WERI-Rb-1 (cell line): ENCODE results near the gene TRIO.

Experiments
- DNase-seq: peaks from one replicate; pipeline ENCODE4 v3.0.0-alpha.2; 2020
- H3K27ac ChIP-seq: fragments of 250-450 bp; sonication (Bioruptor Pico); 2 replicates; pipeline ENCODE4 v1.5.1; 2020; ENCODE audit warnings: mild to moderate bottlenecking, moderate library complexity
- H3K27me3 ChIP-seq: fragments of 250-450 bp; sonication (Bioruptor Pico); 2 replicates; pipeline ENCODE4 v1.5.1; 2021; ENCODE audit warnings: mild to moderate bottlenecking, low read depth, moderate library complexity; ENCODE audit not compliant: insufficient read depth, severe bottlenecking
- H3K36me3 ChIP-seq: fragments of 250-450 bp; sonication (Bioruptor Pico); 2 replicates; pipeline ENCODE4 v1.5.1; 2020; ENCODE audit warnings: mild to moderate bottlenecking, moderate library complexity
- H3K4me3 ChIP-seq: 2 replicates; pipeline ENCODE4 v1.5.1; 2011; ENCODE audit warnings: low read depth, mild to moderate bottlenecking, control low read depth, low read length
- H3K9me3 ChIP-seq: fragments of 250-450 bp; sonication (Bioruptor Pico); 2 replicates; pipeline ENCODE4 v1.5.1; 2021; ENCODE audit warnings: mild to moderate bottlenecking, moderate library complexity; ENCODE audit not compliant: severe bottlenecking
- TF ChIP-seq, protein P1 (sequence below): IDR thresholded peaks from 2 replicates; pipeline ENCODE4 v1.5.1; 2011; ENCODE audit warnings: low read depth, mild to moderate bottlenecking, control low read depth, inconsistent platforms, low read length

TRIO gene

DNA sequence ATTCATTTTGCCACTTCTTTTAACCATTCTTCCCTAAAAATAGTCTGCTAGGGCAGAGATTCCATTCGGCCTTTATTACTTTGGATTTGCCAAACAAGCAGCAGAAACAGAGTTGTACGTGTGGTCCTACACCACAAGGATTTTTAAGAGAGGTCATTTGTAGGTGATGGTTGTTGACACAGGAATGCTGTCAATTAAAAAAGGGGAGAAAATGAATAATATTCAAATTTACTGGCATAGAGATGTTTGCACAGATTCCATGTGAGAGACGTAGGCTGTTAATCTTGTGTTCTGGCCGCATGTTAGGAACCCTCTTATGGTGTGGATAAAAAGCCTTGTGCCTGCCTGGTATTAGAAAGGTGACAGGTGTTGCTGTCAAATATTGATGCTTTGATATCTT is 34.9 kb downstream of the TRIO start:
- Histone ChIP-seq H3K27ac (no peak overlapping the region), H3K9me3 (no peaks in the 10 kb centered on the region), H3K4me3 (no peak overlapping the region), H3K36me3 (no peaks in the 10 kb centered on the region), H3K27me3 (no peaks in the 10 kb centered on the region)
- TF ChIP-seq, protein P1, sequence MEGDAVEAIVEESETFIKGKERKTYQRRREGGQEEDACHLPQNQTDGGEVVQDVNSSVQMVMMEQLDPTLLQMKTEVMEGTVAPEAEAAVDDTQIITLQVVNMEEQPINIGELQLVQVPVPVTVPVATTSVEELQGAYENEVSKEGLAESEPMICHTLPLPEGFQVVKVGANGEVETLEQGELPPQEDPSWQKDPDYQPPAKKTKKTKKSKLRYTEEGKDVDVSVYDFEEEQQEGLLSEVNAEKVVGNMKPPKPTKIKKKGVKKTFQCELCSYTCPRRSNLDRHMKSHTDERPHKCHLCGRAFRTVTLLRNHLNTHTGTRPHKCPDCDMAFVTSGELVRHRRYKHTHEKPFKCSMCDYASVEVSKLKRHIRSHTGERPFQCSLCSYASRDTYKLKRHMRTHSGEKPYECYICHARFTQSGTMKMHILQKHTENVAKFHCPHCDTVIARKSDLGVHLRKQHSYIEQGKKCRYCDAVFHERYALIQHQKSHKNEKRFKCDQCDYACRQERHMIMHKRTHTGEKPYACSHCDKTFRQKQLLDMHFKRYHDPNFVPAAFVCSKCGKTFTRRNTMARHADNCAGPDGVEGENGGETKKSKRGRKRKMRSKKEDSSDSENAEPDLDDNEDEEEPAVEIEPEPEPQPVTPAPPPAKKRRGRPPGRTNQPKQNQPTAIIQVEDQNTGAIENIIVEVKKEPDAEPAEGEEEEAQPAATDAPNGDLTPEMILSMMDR: no peak
- no peak for DNase-seq

DNA sequence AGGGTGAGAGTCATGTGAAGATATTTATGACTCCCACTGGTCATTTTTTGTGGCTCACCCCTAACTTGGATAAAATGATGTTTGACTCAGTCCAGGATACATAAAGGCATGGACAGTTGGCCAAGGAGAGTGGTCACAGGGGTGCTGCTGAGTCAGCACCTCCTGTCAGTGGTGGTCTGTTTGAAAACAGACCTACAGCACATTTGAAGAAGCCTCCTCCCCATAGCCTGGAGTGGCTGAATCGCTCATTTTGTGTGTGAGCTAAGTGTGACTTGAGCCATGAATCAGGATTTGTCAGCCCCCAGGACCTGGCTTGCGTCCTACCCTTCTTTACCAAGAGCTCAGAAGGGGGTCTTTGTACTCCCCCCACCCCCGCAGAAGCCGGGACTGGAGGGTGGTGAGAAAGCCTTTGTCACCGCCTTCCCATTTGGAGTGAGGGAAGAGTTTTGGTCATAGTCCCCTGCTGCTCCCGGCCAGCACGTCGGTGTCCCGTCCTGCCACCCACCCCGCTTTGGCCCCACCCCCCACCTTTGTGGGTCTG is 35.6 kb downstream of the TRIO start:
- no peak for DNase-seq
- Histone ChIP-seq H3K27ac (no peak overlapping the region), H3K36me3 (no peaks in the 10 kb centered on the region), H3K9me3 (no peaks in the 10 kb centered on the region), H3K4me3 (no peak overlapping the region), H3K27me3 (no peaks in the 10 kb centered on the region)
- TF ChIP-seq, protein P1: no peak

DNA sequence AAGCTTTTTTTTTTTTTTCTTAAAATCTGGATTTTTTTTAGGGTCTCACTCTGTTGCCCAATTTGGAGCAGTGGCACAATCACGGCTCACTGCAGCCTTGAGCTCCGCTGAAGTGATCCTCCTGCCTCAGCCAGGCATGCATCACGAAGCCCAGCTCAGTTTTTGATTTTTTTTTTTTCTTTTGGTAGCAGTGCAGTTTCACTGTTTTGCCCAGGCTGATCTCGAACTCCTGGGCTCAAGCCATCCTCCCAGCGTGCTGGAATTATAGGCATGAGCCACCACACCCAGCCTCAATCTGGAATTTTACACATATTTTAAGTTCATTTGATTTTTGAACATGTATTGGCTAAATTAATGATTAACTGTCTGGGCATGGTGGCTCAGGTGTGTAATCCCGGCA is 36.3 kb downstream of the TRIO start:
- H3K36me3 ChIP-seq: no peaks in the 10 kb centered on the region
- TF ChIP-seq, protein P1: no peak
- H3K27ac ChIP-seq: no peak overlapping the region
- no peak overlapping the region for H3K4me3 ChIP-seq
- no peaks in the 10 kb centered on the region for H3K9me3 ChIP-seq
- no peaks in the 10 kb centered on the region for H3K27me3 ChIP-seq
- DNase-seq: no peak

DNA sequence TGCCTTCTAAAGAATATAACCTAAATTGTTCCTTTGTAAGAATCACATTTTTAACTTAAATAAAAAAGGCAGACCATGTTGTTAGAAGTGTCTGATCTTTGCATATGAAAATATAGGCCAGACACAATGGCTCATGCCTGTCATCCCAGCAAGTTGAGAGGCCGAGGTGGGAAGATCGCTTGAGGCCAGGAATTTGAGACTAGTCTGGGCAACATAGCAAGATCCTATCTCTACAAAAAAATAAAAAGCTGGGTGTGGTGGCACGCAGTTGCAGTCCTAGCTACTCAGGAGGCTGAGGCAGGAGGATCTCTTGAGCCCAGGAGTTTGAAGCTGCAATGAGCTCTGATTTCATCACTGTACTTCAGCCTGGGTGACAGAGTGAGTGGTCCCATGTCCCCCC is 37.3 kb downstream of the TRIO start:
- TF ChIP-seq, protein P1: no peak
- Histone ChIP-seq H3K9me3 (no peaks in the 10 kb centered on the region), H3K27me3 (no peaks in the 10 kb centered on the region), H3K36me3 (no peaks in the 10 kb centered on the region), H3K27ac (no peak overlapping the region), H3K4me3 (no peak overlapping the region)
- no peak for DNase-seq

DNA sequence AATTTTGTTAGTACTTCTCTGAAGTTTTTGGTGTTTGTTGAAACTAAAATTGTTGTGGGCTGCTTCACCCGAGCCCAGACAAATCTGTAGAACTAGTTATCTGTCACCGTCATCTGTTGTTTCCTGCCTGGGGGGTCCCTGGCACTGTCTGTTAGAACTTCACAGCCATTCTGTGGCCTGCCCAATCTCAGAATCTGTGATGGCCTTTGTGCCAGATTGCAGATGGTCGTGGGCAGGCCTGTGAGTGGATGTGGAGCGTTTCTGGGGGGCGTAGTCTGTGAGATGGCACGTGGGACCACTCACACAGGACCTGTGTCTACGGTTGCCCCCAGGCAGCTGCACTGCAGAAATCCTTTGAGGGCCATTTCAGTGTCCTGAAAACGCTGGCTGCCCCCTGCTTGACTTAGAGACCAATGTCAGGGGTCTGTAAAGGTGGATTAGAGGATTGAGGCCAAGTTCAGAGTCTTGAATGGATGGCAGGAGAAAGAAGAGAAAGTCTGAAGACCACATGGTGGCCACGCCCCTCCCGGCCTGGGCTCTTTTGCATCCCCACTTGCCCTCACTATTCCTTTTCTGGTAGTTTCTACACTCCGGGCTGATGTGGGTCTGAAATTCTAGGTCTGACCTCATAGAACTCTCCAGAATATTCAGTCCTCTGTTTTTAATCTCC is 38.3 kb downstream of the TRIO start:
- Histone ChIP-seq H3K27ac (no peak overlapping the region), H3K36me3 (no peaks in the 10 kb centered on the region), H3K9me3 (no peaks in the 10 kb centered on the region), H3K27me3 (no peaks in the 10 kb centered on the region), H3K4me3 (no peak overlapping the region)
- DNase-seq: no peak
- TF ChIP-seq, protein P1: no peak

DNA sequence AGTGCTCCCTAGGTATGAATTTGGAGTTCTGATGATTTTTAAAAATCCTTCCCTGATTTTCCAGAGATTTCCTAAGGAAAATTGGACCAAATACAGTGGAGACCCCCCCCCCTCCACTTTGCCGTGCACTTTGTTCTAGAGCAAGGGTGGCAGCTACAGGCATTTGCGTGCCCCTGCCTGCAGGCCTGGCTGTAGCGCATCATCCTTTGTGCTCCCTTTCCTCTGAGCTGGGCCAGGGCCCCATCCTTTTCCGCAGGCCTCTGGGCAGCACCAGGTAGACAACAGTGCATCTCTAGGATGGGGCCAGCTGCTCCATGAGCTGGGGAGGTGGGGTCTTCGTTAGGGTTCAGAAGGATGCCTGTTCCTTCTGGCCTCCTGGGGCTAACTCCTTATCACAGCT is 39.6 kb downstream of the TRIO start:
- no peak overlapping the region for H3K27ac ChIP-seq
- no peaks in the 10 kb centered on the region for H3K27me3 ChIP-seq
- H3K9me3 ChIP-seq: no peaks in the 10 kb centered on the region

More for the DNA sequence above, 39.6 kb downstream of the TRIO start:
- no peak overlapping the region for H3K4me3 ChIP-seq
- no peaks in the 10 kb centered on the region for H3K36me3 ChIP-seq
- no peak for DNase-seq
- TF ChIP-seq, protein P1: no peak
